SK-N-SH (cell line): ENCODE measurements around the gene S100A8. TPM values are rescaled to one million over a fixed set of nuclear protein-coding genes. Genes with fewer than 3 reads are reported as not detected.

ENCODE experiments used
- CTCF ChIA-PET: fragments of 300-600, 350-600 bp; formaldehyde crosslinking; extraction: SDS; loops from one replicate; lab custom pipeline; 2021; lab: Yijun Ruan, JAX
- POLR2A ChIA-PET: fragments of 350-600 bp; sonication (Branson Sonifier 250); formaldehyde crosslinking; extraction: SDS; loops from one replicate; lab custom pipeline; 2020; ENCODE audit warnings: antibody characterized with exemption, inconsistent platforms; lab: Yijun Ruan, JAX
- DNase-seq: peaks from one replicate; pipeline ENCODE4 v3.0.0; 2012
- H2AFZ ChIP-seq: fragments of 200-600 bp; sonication (generic); 2 replicates; pipeline ENCODE4 v1.8.1; 2016; ENCODE audit warnings: antibody characterized with exemption, mild to moderate bottlenecking, low read depth
- H3F3A ChIP-seq: fragments of 200-600 bp; sonication (generic); replicated peaks from 2 replicates; pipeline ENCODE3; 2016; ENCODE audit warnings: antibody characterized with exemption, mild to moderate bottlenecking; ENCODE audit not compliant: insufficient read depth
- H3K27ac ChIP-seq, 2 experiments: fragments of 200-500 bp in 1 of 2; fragments of 200-600 bp in 1 of 2; sonication (Bioruptor generic) in 1 of 2; sonication (generic), shearing (Covaris generic) in 1 of 2; 2 replicates each; pipeline versions ENCODE4 v1.5.1 to v1.6.1; 2014 to 2016; ENCODE audit warnings: low read depth in 2 of 2, inconsistent platforms in 1 of 2, low read length in 1 of 2, mild to moderate bottlenecking in 1 of 2, mixed read lengths in 1 of 2
- H3K27me3 ChIP-seq: fragments of 200-600 bp; sonication (generic), shearing (Covaris generic); 2 replicates; pipeline ENCODE4 v1.6.1; 2016; ENCODE audit warnings: mixed run types; ENCODE audit not compliant: insufficient read depth
- H3K36me3 ChIP-seq, 2 experiments: fragments of 200-500 bp in 1 of 2; fragments of 200-600 bp in 1 of 2; sonication (Bioruptor generic) in 1 of 2; sonication (generic) in 1 of 2; replicated peaks in 1 of 2; 2 replicates each; pipeline versions ENCODE3 to v1.5.1; 2014 to 2016; ENCODE audit warnings: low read length in 1 of 2, mild to moderate bottlenecking in 1 of 2; ENCODE audit not compliant: insufficient read depth in 2 of 2, control insufficient read depth in 1 of 2
- H3K4me1 ChIP-seq, 2 experiments: fragments of 200-500 bp in 1 of 2; fragments of 200-600 bp in 1 of 2; sonication (Bioruptor generic) in 1 of 2; sonication (generic), shearing (Covaris generic) in 1 of 2; 2 replicates each; pipeline versions ENCODE4 v1.5.1 to v1.6.1; 2014 to 2016; ENCODE audit warnings: low read depth in 1 of 2, low read length in 1 of 2, mixed run types in 1 of 2; ENCODE audit not compliant: insufficient read depth in 2 of 2, control insufficient read depth in 1 of 2
- H3K4me2 ChIP-seq: fragments of 200-600 bp; sonication (generic), shearing (Covaris generic); 2 replicates; pipeline ENCODE4 v1.6.1; 2017; ENCODE audit warnings: mixed run types
- H3K4me3 ChIP-seq, 2 experiments: fragments of 200-500 bp in 1 of 2; fragments of 200-600 bp in 1 of 2; sonication (Bioruptor generic) in 1 of 2; sonication (generic), shearing (Covaris generic) in 1 of 2; 2 replicates each; pipeline versions ENCODE4 v1.5.1 to v1.8.1; 2014 to 2016; ENCODE audit warnings: low read depth in 2 of 2, inconsistent platforms in 1 of 2, low read length in 1 of 2, mild to moderate bottlenecking in 1 of 2, mixed read lengths in 1 of 2, moderate library complexity in 1 of 2
- H3K79me2 ChIP-seq: fragments of 200-600 bp; sonication (generic); 2 replicates; pipeline ENCODE4 v1.8.1; 2017; ENCODE audit warnings: mild to moderate bottlenecking; ENCODE audit not compliant: insufficient read depth
- H3K9ac ChIP-seq: fragments of 200-600 bp; sonication (generic); 2 replicates; pipeline ENCODE4 v1.6.1; 2017; ENCODE audit warnings: mixed run types
- H3K9me2 ChIP-seq: fragments of 200-600 bp; sonication (generic); 2 replicates; pipeline ENCODE4 v1.6.1; 2017; ENCODE audit warnings: mixed run types
- H3K9me3 ChIP-seq: fragments of 200-600 bp; sonication (generic); 2 replicates; pipeline ENCODE4 v1.6.1; 2017; ENCODE audit warnings: mixed run types, mild to moderate bottlenecking, moderate library complexity
- H4K20me1 ChIP-seq: fragments of 200-600 bp; sonication (generic); 2 replicates; pipeline ENCODE4 v1.6.1; 2017; ENCODE audit warnings: mild to moderate bottlenecking, mixed run types; ENCODE audit not compliant: insufficient read depth
- CHD2 ChIP-seq: fragments of 150-350 bp; IDR thresholded peaks from 2 replicates; pipeline ENCODE4 v1.6.1; 2018; ENCODE audit warnings: low read length; ENCODE audit not compliant: partially characterized antibody
- EP300 ChIP-seq, 2 experiments: IDR thresholded peaks; 2 replicates each; pipeline versions ENCODE4 v1.4.0 to v1.6.1; 2012; ENCODE audit warnings: borderline replicate concordance in 1 of 2, low read depth in 1 of 2, low read length in 1 of 2
- EZH2phosphoT487 ChIP-seq: fragments of 200-600 bp; sonication (generic); IDR thresholded peaks from 2 replicates; pipeline ENCODE4 v1.6.1; 2017; ENCODE audit warnings: low read depth, mixed run types, mild to moderate bottlenecking, antibody characterized with exemption, moderate library complexity, borderline replicate concordance
- FOSL2 ChIP-seq: IDR thresholded peaks from 2 replicates; pipeline ENCODE4 v1.4.0; 2012; ENCODE audit warnings: low read depth, mild to moderate bottlenecking, moderate library complexity, borderline replicate concordance
- FOXM1 ChIP-seq: IDR thresholded peaks from 2 replicates; pipeline ENCODE4 v1.4.0; 2012; ENCODE audit warnings: low read depth, mild to moderate bottlenecking
- GABPA ChIP-seq: IDR thresholded peaks from 2 replicates; pipeline ENCODE4 v1.4.0; 2012; ENCODE audit warnings: low read depth, mild to moderate bottlenecking
- GATA2 ChIP-seq: sonication (generic); formaldehyde crosslinking; IDR thresholded peaks from 2 replicates; pipeline ENCODE4 v1.5.0; 2020; ENCODE audit warnings: mild to moderate bottlenecking, missing genetic modification reagents
- JUND ChIP-seq: IDR thresholded peaks from 2 replicates; pipeline ENCODE4 v1.4.0; 2012
- MXI1 ChIP-seq: IDR thresholded peaks from 2 replicates; pipeline ENCODE4 v1.6.1; 2012; ENCODE audit warnings: mild to moderate bottlenecking, low read depth, low read length, improper control_type of control experiment
- NFIC ChIP-seq: IDR thresholded peaks from 2 replicates; pipeline ENCODE4 v1.4.0; 2012; ENCODE audit warnings: borderline replicate concordance
- NRF1 ChIP-seq: IDR thresholded peaks from 2 replicates; pipeline ENCODE4 v1.6.1; 2012; ENCODE audit warnings: low read depth, mild to moderate bottlenecking, low read length
- RAD21 ChIP-seq: IDR thresholded peaks from 2 replicates; pipeline ENCODE4 v1.6.1; 2012; ENCODE audit warnings: mild to moderate bottlenecking, low read length
- RCOR1 ChIP-seq: fragments of 150-350 bp; IDR thresholded peaks from 2 replicates; pipeline ENCODE4 v1.6.1; 2017; ENCODE audit warnings: antibody characterized with exemption, low read length
- RFX5 ChIP-seq: IDR thresholded peaks from 2 replicates; pipeline ENCODE4 v1.6.1; 2012; ENCODE audit warnings: mild to moderate bottlenecking, improper control_type of control experiment, low read length
- RXRA ChIP-seq: IDR thresholded peaks from 2 replicates; pipeline ENCODE4 v1.4.0; 2012; ENCODE audit warnings: low read depth, mild to moderate bottlenecking, borderline replicate concordance
- SIN3A ChIP-seq: IDR thresholded peaks from 2 replicates; pipeline ENCODE4 v1.6.1; 2012; ENCODE audit warnings: low read depth, mild to moderate bottlenecking, low read length, moderate library complexity, borderline replicate concordance
- TAF1 ChIP-seq: IDR thresholded peaks from 2 replicates; pipeline ENCODE4 v1.6.1; 2012; ENCODE audit warnings: low read depth, mild to moderate bottlenecking, low read length, moderate library complexity, borderline replicate concordance
- WGBS: methylation state at CpG from one replicate; pipeline ENCODE4 v1.1.6; 2017; ENCODE audit warnings: low lambda C conversion rate; 5-methylcytosine and 5-hydroxymethylcytosine counted together
- polyA plus RNA-seq, 3 experiments: library from polyadenylated mRNA; depleted of rRNA; stranded (reverse); fragments of >200 nt; gene quantifications; 2 replicates each; pipeline ENCODE4 v1.2.3, GENCODE V29; 2012
- TF ChIP-seq, protein P1 (sequence below): IDR thresholded peaks from 2 replicates; pipeline ENCODE4 v1.4.0; 2012; ENCODE audit warnings: low read depth, borderline replicate concordance
- TF ChIP-seq, protein P2 (sequence below): fragments of 200-600 bp; sonication (generic); IDR thresholded peaks from 2 replicates; pipeline ENCODE4 v1.6.1; 2017; ENCODE audit warnings: antibody characterized with exemption, mild to moderate bottlenecking, moderate library complexity
- TF ChIP-seq, protein P3 (sequence below): fragments of 150-350 bp; IDR thresholded peaks from 2 replicates; pipeline ENCODE4 v1.6.1; 2017; ENCODE audit warnings: antibody characterized with exemption, low read length, low read depth, borderline replicate concordance
- TF ChIP-seq, protein P4 (sequence below): IDR thresholded peaks from 2 replicates; pipeline ENCODE4; 2012
- TF ChIP-seq, protein P5 (sequence below): IDR thresholded peaks from 2 replicates; pipeline ENCODE4 v1.4.0; 2012; ENCODE audit warnings: low read depth, borderline replicate concordance
- TF ChIP-seq, protein P6 (sequence below): IDR thresholded peaks from 2 replicates; pipeline ENCODE4 v1.4.0; 2012; ENCODE audit warnings: low read depth

The S100A8 gene
- polyA plus RNA-seq, 1 of the 3 experiments (the other 2 are of a cell fraction): not detected

DNA sequence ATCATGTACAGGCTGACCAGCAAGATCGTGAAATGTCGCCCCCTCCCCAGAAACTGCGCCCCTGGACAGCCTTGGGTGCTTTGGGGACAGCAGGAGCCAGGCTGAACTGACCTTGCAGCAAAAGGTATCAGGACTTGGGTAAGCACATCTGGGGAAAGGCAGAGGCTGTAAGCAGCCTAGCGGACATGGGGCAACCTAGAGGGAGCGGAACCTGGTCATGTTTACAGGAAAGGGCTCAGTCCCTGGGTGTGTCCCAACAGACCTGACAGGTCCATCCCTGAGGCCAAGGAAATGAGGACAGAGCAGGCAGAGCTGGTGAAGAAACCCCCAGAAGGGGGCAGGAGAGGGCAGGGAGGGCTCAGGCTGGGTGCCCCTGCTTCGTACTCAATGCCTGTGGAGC is 3.1 kb upstream of the S100A8 start (continued):
- TF ChIP-seq, protein P1, sequence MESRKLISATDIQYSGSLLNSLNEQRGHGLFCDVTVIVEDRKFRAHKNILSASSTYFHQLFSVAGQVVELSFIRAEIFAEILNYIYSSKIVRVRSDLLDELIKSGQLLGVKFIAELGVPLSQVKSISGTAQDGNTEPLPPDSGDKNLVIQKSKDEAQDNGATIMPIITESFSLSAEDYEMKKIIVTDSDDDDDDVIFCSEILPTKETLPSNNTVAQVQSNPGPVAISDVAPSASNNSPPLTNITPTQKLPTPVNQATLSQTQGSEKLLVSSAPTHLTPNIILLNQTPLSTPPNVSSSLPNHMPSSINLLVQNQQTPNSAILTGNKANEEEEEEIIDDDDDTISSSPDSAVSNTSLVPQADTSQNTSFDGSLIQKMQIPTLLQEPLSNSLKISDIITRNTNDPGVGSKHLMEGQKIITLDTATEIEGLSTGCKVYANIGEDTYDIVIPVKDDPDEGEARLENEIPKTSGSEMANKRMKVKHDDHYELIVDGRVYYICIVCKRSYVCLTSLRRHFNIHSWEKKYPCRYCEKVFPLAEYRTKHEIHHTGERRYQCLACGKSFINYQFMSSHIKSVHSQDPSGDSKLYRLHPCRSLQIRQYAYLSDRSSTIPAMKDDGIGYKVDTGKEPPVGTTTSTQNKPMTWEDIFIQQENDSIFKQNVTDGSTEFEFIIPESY: no peak
- TF ChIP-seq, protein P2, sequence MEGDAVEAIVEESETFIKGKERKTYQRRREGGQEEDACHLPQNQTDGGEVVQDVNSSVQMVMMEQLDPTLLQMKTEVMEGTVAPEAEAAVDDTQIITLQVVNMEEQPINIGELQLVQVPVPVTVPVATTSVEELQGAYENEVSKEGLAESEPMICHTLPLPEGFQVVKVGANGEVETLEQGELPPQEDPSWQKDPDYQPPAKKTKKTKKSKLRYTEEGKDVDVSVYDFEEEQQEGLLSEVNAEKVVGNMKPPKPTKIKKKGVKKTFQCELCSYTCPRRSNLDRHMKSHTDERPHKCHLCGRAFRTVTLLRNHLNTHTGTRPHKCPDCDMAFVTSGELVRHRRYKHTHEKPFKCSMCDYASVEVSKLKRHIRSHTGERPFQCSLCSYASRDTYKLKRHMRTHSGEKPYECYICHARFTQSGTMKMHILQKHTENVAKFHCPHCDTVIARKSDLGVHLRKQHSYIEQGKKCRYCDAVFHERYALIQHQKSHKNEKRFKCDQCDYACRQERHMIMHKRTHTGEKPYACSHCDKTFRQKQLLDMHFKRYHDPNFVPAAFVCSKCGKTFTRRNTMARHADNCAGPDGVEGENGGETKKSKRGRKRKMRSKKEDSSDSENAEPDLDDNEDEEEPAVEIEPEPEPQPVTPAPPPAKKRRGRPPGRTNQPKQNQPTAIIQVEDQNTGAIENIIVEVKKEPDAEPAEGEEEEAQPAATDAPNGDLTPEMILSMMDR: no peak
- no peak for TF ChIP-seq GATA2 (CRISPR knock-in tag)
- TF ChIP-seq, protein P3, sequence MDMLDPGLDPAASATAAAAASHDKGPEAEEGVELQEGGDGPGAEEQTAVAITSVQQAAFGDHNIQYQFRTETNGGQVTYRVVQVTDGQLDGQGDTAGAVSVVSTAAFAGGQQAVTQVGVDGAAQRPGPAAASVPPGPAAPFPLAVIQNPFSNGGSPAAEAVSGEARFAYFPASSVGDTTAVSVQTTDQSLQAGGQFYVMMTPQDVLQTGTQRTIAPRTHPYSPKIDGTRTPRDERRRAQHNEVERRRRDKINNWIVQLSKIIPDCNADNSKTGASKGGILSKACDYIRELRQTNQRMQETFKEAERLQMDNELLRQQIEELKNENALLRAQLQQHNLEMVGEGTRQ: no peak
- TF ChIP-seq, all 33 proteins: peak for 0

DNA sequence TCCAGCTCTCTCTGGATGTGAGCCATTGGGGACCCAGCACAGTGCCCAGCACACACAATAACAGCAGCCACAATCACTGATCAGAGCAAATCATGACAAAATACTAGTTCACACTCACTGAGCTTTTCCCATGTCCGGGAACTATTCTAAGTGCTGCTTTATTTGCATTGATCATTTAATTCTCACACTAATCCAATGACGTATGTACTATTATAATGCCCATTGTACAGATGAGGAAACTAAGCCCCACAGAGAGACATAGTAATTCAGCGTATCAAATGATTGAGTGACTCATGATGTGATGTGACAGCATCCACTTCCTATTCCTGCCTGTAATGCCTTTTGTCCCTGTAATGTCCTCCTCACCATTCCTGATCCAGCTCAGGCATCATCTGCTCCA is 1.9 kb upstream of the S100A8 start:
- no peaks in the 10 kb centered on the region for H3F3A ChIP-seq
- no peak overlapping the region for H3K9ac ChIP-seq
- WGBS: 4% methylated on average over 3 of the region's 3 CpGs
- CTCF ChIA-PET: interaction anchor here (1.2 kb wide), 1 partner anchor 102 kb away, joined by 4 read pairs; no protein-coding TSS in a partner anchor
- H3K27ac ChIP-seq: no peak overlapping the region
- POLR2A ChIA-PET: no interaction called here
- no peaks in the 10 kb centered on the region for H3K4me1 ChIP-seq
- H3K79me2 ChIP-seq: no peaks in the 10 kb centered on the region
- no peak overlapping the region for H2AFZ ChIP-seq
- DNase-seq: no peak
- no peak overlapping the region for H3K4me3 ChIP-seq
- no peaks in the 10 kb centered on the region for H3K9me3 ChIP-seq
- H4K20me1 ChIP-seq: no peaks in the 10 kb centered on the region
- H3K4me2 ChIP-seq: no peak overlapping the region
- H3K27me3 ChIP-seq: peaks cover 46% of the 10 kb centered on the region
- H3K9me2 ChIP-seq: no peaks in the 10 kb centered on the region
- H3K36me3 ChIP-seq: no peaks in the 10 kb centered on the region
- TF ChIP-seq MXI1 (no peak), NRF1 (no peak), RCOR1 (no peak), FOXM1 (no peak), JUND (no peak), RXRA (no peak), CHD2 (no peak), GABPA (no peak), FOSL2 (no peak), EP300 (IDR thresholded peaks at IDR 0.05; ENCODE audit: borderline replicate concordance in 1 of 2, low read depth in 1 of 2, low read length in 1 of 2) (no peak), NFIC (no peak), RFX5 (no peak), RAD21 (no peak), EZH2phosphoT487 (no peak), SIN3A (no peak), TAF1 (no peak)
- TF ChIP-seq, protein P4, sequence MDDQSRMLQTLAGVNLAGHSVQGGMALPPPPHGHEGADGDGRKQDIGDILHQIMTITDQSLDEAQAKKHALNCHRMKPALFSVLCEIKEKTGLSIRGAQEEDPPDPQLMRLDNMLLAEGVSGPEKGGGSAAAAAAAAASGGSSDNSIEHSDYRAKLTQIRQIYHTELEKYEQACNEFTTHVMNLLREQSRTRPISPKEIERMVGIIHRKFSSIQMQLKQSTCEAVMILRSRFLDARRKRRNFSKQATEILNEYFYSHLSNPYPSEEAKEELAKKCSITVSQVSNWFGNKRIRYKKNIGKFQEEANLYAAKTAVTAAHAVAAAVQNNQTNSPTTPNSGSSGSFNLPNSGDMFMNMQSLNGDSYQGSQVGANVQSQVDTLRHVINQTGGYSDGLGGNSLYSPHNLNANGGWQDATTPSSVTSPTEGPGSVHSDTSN: no peak
- TF ChIP-seq, protein P5, sequence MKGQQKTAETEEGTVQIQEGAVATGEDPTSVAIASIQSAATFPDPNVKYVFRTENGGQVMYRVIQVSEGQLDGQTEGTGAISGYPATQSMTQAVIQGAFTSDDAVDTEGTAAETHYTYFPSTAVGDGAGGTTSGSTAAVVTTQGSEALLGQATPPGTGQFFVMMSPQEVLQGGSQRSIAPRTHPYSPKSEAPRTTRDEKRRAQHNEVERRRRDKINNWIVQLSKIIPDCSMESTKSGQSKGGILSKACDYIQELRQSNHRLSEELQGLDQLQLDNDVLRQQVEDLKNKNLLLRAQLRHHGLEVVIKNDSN: no peak
- TF ChIP-seq, protein P6, sequence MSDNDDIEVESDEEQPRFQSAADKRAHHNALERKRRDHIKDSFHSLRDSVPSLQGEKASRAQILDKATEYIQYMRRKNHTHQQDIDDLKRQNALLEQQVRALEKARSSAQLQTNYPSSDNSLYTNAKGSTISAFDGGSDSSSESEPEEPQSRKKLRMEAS: no peak
